B cell (primary cell): Measurements from ENCODE around the gene LAMP2. TPM values are rescaled to one million over a fixed set of nuclear protein-coding genes. Genes with fewer than 3 reads are reported as not detected.

Experiments used
- ATAC-seq: fragments of 200-7000 bp; cut with Tn5 transposase; one replicate; pipeline ENCODE4 v1.10.0; 2021; ENCODE audit warnings: low read depth, mild to moderate bottlenecking, moderate number of reproducible peaks, moderate library complexity
- CTCF ChIA-PET: fragments of 350-600 bp; sonication (Branson Sonifier 250); formaldehyde crosslinking; loops from one replicate; lab custom pipeline; 2021; ENCODE audit warnings: antibody characterized with exemption, inconsistent platforms; lab: Charles Lee
- POLR2A ChIA-PET: fragments of 350-600 bp; sonication (Branson Sonifier 250); formaldehyde crosslinking; loops from one replicate; lab custom pipeline; 2021; ENCODE audit warnings: antibody characterized with exemption; lab: Charles Lee
- DNase-seq: peaks from one replicate; pipeline ENCODE4 v3.0.0; 2013
- H2AFZ ChIP-seq: 2 replicates; pipeline ENCODE4 v1.6.1; 2012; ENCODE audit warnings: mild to moderate bottlenecking, low read depth, low read length; ENCODE audit not compliant: insufficient read depth, poor library complexity, severe bottlenecking
- H3K27ac ChIP-seq, 2 donors: 1 replicate in 1 of 2; 2 replicates in 1 of 2; pipeline ENCODE4 v1.5.1; 2012 to 2013; ENCODE audit warnings: low read length in 2 of 2, mild to moderate bottlenecking in 2 of 2, moderate library complexity in 1 of 2
- H3K27me3 ChIP-seq, 4 experiments: fragments of 200-600 bp in 1 of 4; sonication (generic) in 1 of 4; replicated peaks in 1 of 4; 1 replicate in 2 of 4; 2 replicates in 2 of 4; pipeline versions ENCODE4 v1.6.1 to v1.7.0; 2013 to 2016; ENCODE audit warnings: low read length in 3 of 4, mild to moderate bottlenecking in 2 of 4, mixed read lengths in 1 of 4, moderate library complexity in 1 of 4; ENCODE audit not compliant: insufficient read depth in 4 of 4, control insufficient read depth in 3 of 4; ENCODE audit errors: control extremely low read depth in 1 of 4
- H3K36me3 ChIP-seq, 2 experiments: replicated peaks in 1 of 2; 1 replicate in 1 of 2; 2 replicates in 1 of 2; pipeline versions ENCODE4 v1.6.1 to v1.7.1; 2013; ENCODE audit warnings: low read length in 1 of 2; ENCODE audit not compliant: insufficient read depth in 2 of 2, control insufficient read depth in 1 of 2; ENCODE audit errors: control extremely low read depth in 1 of 2, extremely low read depth in 1 of 2
- H3K4me1 ChIP-seq, 2 donors: fragments of 200-600 bp in 1 of 2; sonication (generic) in 1 of 2; 1 replicate in 1 of 2; 2 replicates in 1 of 2; pipeline versions ENCODE4 v1.5.1 to v1.6.1; 2013 to 2017; ENCODE audit warnings: low read length in 2 of 2; ENCODE audit not compliant: control insufficient read depth in 2 of 2, insufficient read depth in 2 of 2
- H3K4me2 ChIP-seq: replicated peaks from 2 replicates; pipeline ENCODE3; 2012; ENCODE audit warnings: mild to moderate bottlenecking, low read depth, low read length; ENCODE audit not compliant: poor library complexity, severe bottlenecking
- H3K4me3 ChIP-seq, 5 experiments: fragments of 200-600 bp in 1 of 5; sonication (generic) in 1 of 5; 1 replicate in 3 of 5; 2 replicates in 2 of 5; pipeline versions ENCODE4 v1.5.1 to v1.7.0; 2011 to 2016; ENCODE audit warnings: low read length in 4 of 5, mild to moderate bottlenecking in 4 of 5, low read depth in 2 of 5, control low read depth in 1 of 5, moderate library complexity in 1 of 5; ENCODE audit not compliant: insufficient read depth in 1 of 5; ENCODE audit errors: control extremely low read depth in 1 of 5, extremely low read depth in 1 of 5
- H3K79me2 ChIP-seq: fragments of 200-600 bp; sonication (generic); one replicate; pipeline ENCODE4 v1.6.0; 2016; ENCODE audit warnings: low read length; ENCODE audit not compliant: control insufficient read depth, insufficient read depth
- H3K9ac ChIP-seq: fragments of 200-600 bp; sonication (generic); 2 replicates; pipeline ENCODE4 v1.6.1; 2017; ENCODE audit warnings: mild to moderate bottlenecking, low read length, moderate library complexity
- H3K9me3 ChIP-seq, 3 donors: one replicate each; pipeline versions ENCODE4 v1.6.1 to v1.7.1; 2013; ENCODE audit warnings: low read length in 2 of 3; ENCODE audit not compliant: control insufficient read depth in 2 of 3, insufficient read depth in 1 of 3; ENCODE audit errors: control extremely low read depth in 1 of 3
- H4K20me1 ChIP-seq: 2 replicates; pipeline ENCODE4 v1.6.0; 2012; ENCODE audit warnings: mild to moderate bottlenecking, low read length; ENCODE audit not compliant: insufficient read depth, control insufficient read depth, poor library complexity, severe bottlenecking
- H3K27ac Mint-ChIP-seq: one replicate; pipeline ENCODE4 v1.8.0; 2021; ENCODE audit warnings: mixed read lengths
- H3K27me3 Mint-ChIP-seq: one replicate; pipeline ENCODE4 v1.8.0; 2021; ENCODE audit warnings: mixed read lengths
- H3K4me1 Mint-ChIP-seq: one replicate; pipeline ENCODE4 v1.8.0; 2021; ENCODE audit warnings: mixed read lengths
- H3K4me3 Mint-ChIP-seq: one replicate; pipeline ENCODE4 v1.8.0; 2021; ENCODE audit warnings: mixed read lengths
- H3K9me3 Mint-ChIP-seq: one replicate; pipeline ENCODE4 v1.8.0; 2022; ENCODE audit warnings: mixed read lengths; ENCODE audit not compliant: insufficient read depth
- EZH2 ChIP-seq: IDR thresholded peaks from 2 replicates; pipeline ENCODE4 v1.6.1; 2012; ENCODE audit warnings: borderline replicate concordance, low read depth, mild to moderate bottlenecking, moderate library complexity, low read length; ENCODE audit not compliant: insufficient read depth, poor library complexity, severe bottlenecking
- WGBS: methylation state at CpG from one replicate; pipeline ENCODE4 v1.1.5; 2013; ENCODE audit warnings: missing lambda C conversion rate; ENCODE audit not compliant: insufficient coverage; 5-methylcytosine and 5-hydroxymethylcytosine counted together
- intact Hi-C: fragments of 100-400 bp; cut with micrococcal nuclease; formaldehyde crosslinking; loops from one replicate; pipeline ENCODE4 v1.10.0; 2022
- polyA plus RNA-seq: library from polyadenylated mRNA; depleted of rRNA; stranded (reverse); fragments of >200 nt; gene quantifications from 2 replicates; pipeline ENCODE4 v1.2.3, GENCODE V29; 2012
- total RNA-seq, 2 donors: library from RNA; stranded (reverse); fragments of 120-200 nt in 1 of 2; gene quantifications; 1 replicate in 1 of 2; 2 replicates in 1 of 2; pipeline versions ENCODE4 v1.2.3 to v1.2.4, GENCODE V29; 2013 to 2022
- TF ChIP-seq, protein P1 (sequence below): fragments of 200-600 bp; IDR thresholded peaks from one replicate; pipeline ENCODE4 v1.8.0; 2022; ENCODE audit warnings: antibody characterized with exemption, mild to moderate bottlenecking

LAMP2 gene
- total and polyA plus RNA-seq, 2 donors (not counting 1 experiment from before 2014, with no cell fraction given) = 11.2 to 37.1 TPM

DNA sequence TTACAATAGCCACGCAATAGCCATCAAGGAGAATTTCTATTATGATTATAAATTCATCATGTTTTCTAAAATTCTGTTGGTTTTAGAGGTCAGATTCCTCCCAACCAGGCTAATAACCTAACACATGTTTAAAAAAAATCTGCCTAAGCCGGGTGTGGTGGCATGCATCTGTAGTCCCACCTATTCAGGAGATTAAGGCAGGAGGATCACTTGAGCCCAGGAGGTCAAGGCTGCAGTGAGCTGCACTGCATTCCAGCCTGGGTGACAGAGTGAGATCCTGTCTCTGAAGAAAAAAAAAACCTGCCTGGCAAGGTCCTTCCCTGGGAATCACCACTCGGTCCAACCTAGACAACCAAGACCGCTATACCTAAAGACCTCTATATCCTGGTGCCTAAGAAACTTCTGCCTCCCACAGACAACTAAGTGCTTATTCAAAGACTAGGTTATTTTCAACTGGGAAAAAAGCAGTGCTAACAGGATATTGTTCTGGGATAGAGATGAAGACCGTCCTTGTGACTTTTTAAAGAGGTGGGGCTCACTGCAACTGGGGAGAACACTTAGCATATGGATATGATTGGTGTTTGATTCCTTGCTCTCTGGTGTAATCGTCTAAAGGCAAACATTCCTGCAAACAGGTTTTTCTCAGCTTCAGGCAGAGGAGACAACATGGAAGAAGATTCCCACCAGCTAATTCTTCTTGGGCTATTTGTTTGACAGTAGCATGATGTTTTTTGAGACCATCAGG lies 89.0 kb downstream of the LAMP2 start:
- no peak for ATAC-seq
- CTCF ChIA-PET = interaction anchor here (0.5 to 3.1 kb wide), 8 partner anchors 44 to 95 kb away, joined by 3 to 22 read pairs (median 6); no protein-coding TSS in a partner anchor
- Mint-ChIP-seq H3K9me3 (no peaks in the 10 kb centered on the region), H3K4me1 (peaks cover 2% of the 10 kb centered on the region), H3K27me3 (peaks cover 7% of the 10 kb centered on the region), H3K27ac (no peak overlapping the region), H3K4me3 (no peak overlapping the region)
- Histone ChIP-seq H3K27me3 (no peaks in the 10 kb centered on the region), H2AFZ (no peak overlapping the region), H4K20me1 (no peaks in the 10 kb centered on the region), H3K79me2 (no peaks in the 10 kb centered on the region), H3K4me2 (no peak overlapping the region), H3K36me3 (no peaks in the 10 kb centered on the region), H3K4me1 (peaks cover 0 to 4% of the 10 kb centered on the region in 2 donors), H3K9me3 (no peaks in the 10 kb centered on the region), H3K4me3 (no peak overlapping the region), H3K9ac (no peak overlapping the region), H3K27ac (no peak overlapping the region)
- no CpG with 5 or more reads among the region's 6 CpGs for WGBS
- intact Hi-C loops = loop anchor here (1.0 kb wide), 1 partner anchor 70 kb away; no protein-coding TSS in a partner anchor
- POLR2A ChIA-PET = no interaction called here
- DNase-seq = no peak
- TF ChIP-seq, protein P1, sequence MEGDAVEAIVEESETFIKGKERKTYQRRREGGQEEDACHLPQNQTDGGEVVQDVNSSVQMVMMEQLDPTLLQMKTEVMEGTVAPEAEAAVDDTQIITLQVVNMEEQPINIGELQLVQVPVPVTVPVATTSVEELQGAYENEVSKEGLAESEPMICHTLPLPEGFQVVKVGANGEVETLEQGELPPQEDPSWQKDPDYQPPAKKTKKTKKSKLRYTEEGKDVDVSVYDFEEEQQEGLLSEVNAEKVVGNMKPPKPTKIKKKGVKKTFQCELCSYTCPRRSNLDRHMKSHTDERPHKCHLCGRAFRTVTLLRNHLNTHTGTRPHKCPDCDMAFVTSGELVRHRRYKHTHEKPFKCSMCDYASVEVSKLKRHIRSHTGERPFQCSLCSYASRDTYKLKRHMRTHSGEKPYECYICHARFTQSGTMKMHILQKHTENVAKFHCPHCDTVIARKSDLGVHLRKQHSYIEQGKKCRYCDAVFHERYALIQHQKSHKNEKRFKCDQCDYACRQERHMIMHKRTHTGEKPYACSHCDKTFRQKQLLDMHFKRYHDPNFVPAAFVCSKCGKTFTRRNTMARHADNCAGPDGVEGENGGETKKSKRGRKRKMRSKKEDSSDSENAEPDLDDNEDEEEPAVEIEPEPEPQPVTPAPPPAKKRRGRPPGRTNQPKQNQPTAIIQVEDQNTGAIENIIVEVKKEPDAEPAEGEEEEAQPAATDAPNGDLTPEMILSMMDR = no peak
- TF ChIP-seq EZH2 = no peak

DNA sequence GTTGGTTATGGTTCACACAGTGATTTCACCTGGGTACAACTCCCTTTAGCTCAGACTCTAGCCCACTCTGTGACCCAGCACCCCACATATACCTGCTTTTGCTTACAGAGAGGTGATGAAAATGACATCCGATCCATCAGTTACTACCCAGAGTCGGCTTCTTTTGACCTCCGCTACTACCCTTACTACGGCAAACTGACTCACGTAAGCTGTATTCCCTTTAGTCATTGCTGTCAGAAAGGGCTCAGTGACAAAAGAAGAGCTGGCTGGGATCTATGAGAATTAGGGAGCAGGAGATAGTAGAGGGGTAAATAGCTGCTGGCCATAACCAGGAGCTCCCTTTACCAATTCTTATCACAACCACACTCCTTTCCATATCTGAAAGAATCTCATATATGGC lies 90.5 kb downstream of the LAMP2 start:
- no peaks in the 10 kb centered on the region for H3K27me3 ChIP-seq
- WGBS = no CpG with 5 or more reads among the region's 5 CpGs
- no peaks in the 10 kb centered on the region for H3K79me2 ChIP-seq
- no peaks in the 10 kb centered on the region for H3K36me3 ChIP-seq
- peaks cover 0 to 4% of the 10 kb centered on the region in 2 donors for H3K4me1 ChIP-seq
- DNase-seq (no peak), ATAC-seq (no peak)
- H3K9me3 Mint-ChIP-seq = no peaks in the 10 kb centered on the region
- no peaks in the 10 kb centered on the region for H4K20me1 ChIP-seq
- no peaks in the 10 kb centered on the region for H3K9me3 ChIP-seq
- no peak overlapping the region for H3K9ac ChIP-seq
- no peak overlapping the region for H3K27ac Mint-ChIP-seq
- no peak overlapping the region for H2AFZ ChIP-seq
- POLR2A ChIA-PET = no interaction called here
- intact Hi-C loops = no loop called here
- TF ChIP-seq EZH2 = no peak
- TF ChIP-seq, protein P1 = no peak
- H3K27me3 Mint-ChIP-seq = peaks cover 7% of the 10 kb centered on the region
- peaks cover 2% of the 10 kb centered on the region for H3K4me1 Mint-ChIP-seq
- H3K4me2 ChIP-seq = no peak overlapping the region
- H3K27ac ChIP-seq = no peak overlapping the region
- no peak overlapping the region for H3K4me3 ChIP-seq
- H3K4me3 Mint-ChIP-seq = no peak overlapping the region
- CTCF ChIA-PET = interaction anchor here (1.2 kb wide), 1 partner anchor 71 kb away, joined by 3 read pairs; no protein-coding TSS in a partner anchor
